ENCODE data around the gene CKAP5.

GRCh38 chr11:46876471-46876870, 30.4 kb upstream of the CKAP5 start:
- TF ChIP-seq SP1 (IDR thresholded peaks at IDR 0.05) (no peak), LEF1 (IDR thresholded peaks at IDR 0.05; ENCODE audit: borderline replicate concordance) (no peak), CTBP1 (IDR thresholded peaks at IDR 0.05; ENCODE audit: borderline replicate concordance) (no peak), FOXK2 (IDR thresholded peaks at IDR 0.05) (no peak), ARNT (IDR thresholded peaks at IDR 0.05) (no peak), BHLHE40 (IDR thresholded peaks at IDR 0.05; ENCODE audit: borderline replicate concordance) (no peak), ELF4 (IDR thresholded peaks at IDR 0.05) (no peak), HDGF (IDR thresholded peaks at IDR 0.05; ENCODE audit: borderline replicate concordance) (no peak)
